ENCODE data around the gene ATXN2. TPM values are rescaled to one million over a fixed set of nuclear protein-coding genes. Genes with fewer than 3 reads are reported as not detected.
A peak's percentile ranks its signal among the peaks of the same experiment; 100 is the strongest.

ATXN2 gene
- total and polyA plus RNA-seq, 9 of the 15 experiments (the other 6 are each of a cell fraction or from before 2014, with no cell fraction given): 16.8 to 67.8 (median 29.3) TPM

DNA sequence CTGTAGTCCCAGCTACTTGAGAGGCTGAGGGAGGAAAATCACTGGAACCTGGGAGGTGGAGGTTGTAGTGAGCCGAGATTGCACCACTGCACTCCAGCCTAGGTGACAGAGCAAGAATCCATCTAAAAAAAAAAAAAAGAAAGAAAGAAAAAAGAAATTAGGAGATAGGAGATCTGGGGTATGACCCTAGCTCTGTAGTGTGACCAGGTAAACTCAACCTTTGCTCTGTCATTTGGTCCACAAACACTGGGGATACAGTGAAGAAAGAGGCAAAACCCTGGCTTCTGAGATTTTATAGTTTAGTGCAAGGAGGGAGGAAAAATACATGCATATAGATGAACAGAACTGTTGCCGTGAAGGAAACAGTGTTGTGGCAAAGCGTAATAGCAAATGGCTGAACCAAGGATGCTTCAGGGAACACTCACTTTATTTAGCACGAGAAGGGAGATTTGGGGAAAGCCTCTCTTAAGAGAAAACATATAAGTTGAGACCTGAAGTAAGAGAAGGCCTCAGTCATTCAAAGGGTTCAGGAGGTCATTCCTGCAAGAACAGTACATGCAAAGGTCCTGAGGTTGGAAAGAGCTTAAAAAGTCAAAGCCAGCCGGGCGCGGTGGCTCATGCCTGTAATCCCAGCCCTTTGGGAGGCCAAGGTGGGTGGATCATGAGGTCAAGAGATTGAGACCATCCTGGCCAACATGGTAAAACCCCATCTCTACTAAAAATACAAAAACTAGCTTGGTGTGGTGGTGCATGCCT, 29.6 kb upstream of the ATXN2 start:
- H3K4me3 ChIP-seq: no peak overlapping the region
- POLR2A ChIA-PET: interaction anchor here (0.6 to 1.1 kb wide), 3 partner anchors 8 to 22 kb away, joined by 3 to 5 read pairs (median 3); no protein-coding TSS in a partner anchor
- CTCF ChIA-PET (ENCODE audit: low intra/inter-chr PET ratio): no interaction called here
- no peak for ATAC-seq
- WGBS (ENCODE audit: insufficient coverage, low coverage, missing lambda C conversion rate): 78% methylated on average over 7 of the region's 7 CpGs
- in situ Hi-C loops (cut with MboI) (no loop called here), intact Hi-C loops (cut with micrococcal nuclease) (no loop called here)
- no peak for TF ChIP-seq TAF9B (IDR thresholded peaks at IDR 0.05; ENCODE audit: partially characterized antibody)
- no peak for TF ChIP-seq TBP (optimal IDR thresholded peaks at IDR 0.05; ENCODE audit: low read depth, low read length)
- TF ChIP-seq ELF2 (CRISPR knock-in tag; IDR thresholded peaks at IDR 0.05): no peak
- TF ChIP-seq ZFP30 (CRISPR knock-in tag; IDR thresholded peaks at IDR 0.05; ENCODE audit: borderline replicate concordance): no peak
- no peak for TF ChIP-seq E2F3 (CRISPR knock-in tag; IDR thresholded peaks at IDR 0.05)
- peak; percentile 17; the same call in 1 of the 2 replicates for TF ChIP-seq SMARCA5 (IDR thresholded peaks at IDR 0.05)
- no peak for TF ChIP-seq CBX2 (IDR thresholded peaks at IDR 0.05; ENCODE audit: insufficient read depth, low read length, poor library complexity, severe bottlenecking)
- TF ChIP-seq PHF21A (IDR thresholded peaks at IDR 0.05; ENCODE audit: borderline replicate concordance, low read depth): no peak
- no peak for TF ChIP-seq ZNF175 (CRISPR knock-in tag; IDR thresholded peaks at IDR 0.05; ENCODE audit: low read depth)
- TF ChIP-seq KDM1A (IDR thresholded peaks at IDR 0.05): 0 out of 4 replicates have a peak, but pooled peaks of 1 of the 2 experiments have one; percentile 25
- no peak for TF ChIP-seq CHCHD3 (CRISPR knock-in tag; IDR thresholded peaks at IDR 0.05)
- TF ChIP-seq, protein P1, sequence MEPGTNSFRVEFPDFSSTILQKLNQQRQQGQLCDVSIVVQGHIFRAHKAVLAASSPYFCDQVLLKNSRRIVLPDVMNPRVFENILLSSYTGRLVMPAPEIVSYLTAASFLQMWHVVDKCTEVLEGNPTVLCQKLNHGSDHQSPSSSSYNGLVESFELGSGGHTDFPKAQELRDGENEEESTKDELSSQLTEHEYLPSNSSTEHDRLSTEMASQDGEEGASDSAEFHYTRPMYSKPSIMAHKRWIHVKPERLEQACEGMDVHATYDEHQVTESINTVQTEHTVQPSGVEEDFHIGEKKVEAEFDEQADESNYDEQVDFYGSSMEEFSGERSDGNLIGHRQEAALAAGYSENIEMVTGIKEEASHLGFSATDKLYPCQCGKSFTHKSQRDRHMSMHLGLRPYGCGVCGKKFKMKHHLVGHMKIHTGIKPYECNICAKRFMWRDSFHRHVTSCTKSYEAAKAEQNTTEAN (CRISPR knock-in tag; IDR thresholded peaks at IDR 0.05): no peak
- no peak for TF ChIP-seq STAT5A (IDR thresholded peaks at IDR 0.05; ENCODE audit: borderline replicate concordance, low read length)
- 0 out of 2 replicates have a peak, but pooled peaks have one; percentile 52 for TF ChIP-seq BCOR (IDR thresholded peaks at IDR 0.05)
- no peaks in the 10 kb centered on the region for H4K20me1 ChIP-seq (replicated peaks; ENCODE audit: control insufficient read depth, insufficient read depth, low read length)
- H3K9me3 ChIP-seq (replicated peaks; ENCODE audit: control insufficient read depth, insufficient read depth, low read depth, low read length): no peaks in the 10 kb centered on the region
- no peaks in the 10 kb centered on the region for H3K27me3 ChIP-seq (ENCODE audit: control insufficient read depth in 2 of 2, insufficient read depth in 2 of 2, low read length in 2 of 2)
- H3K36me3 ChIP-seq (ENCODE audit: control insufficient read depth, insufficient read depth, low read length): no peaks in the 10 kb centered on the region
- H3K79me2 ChIP-seq (ENCODE audit: control insufficient read depth, insufficient read depth, low read length): no peaks in the 10 kb centered on the region
- H3K4me2 ChIP-seq (ENCODE audit: insufficient read depth, low read length): no peak overlapping the region
- DNase-seq (ENCODE audit: extremely low read depth in 1 of 4, low spot score in 3 of 4): no peak
- no TSS peak for BruUV-seq (replicated peaks)
- no peak overlapping the region for H3K27ac ChIP-seq (ENCODE audit: extremely low read depth, low read depth, low read length)
- no peak overlapping the region for H2AFZ ChIP-seq (ENCODE audit: low read depth, low read length)
- no peaks in the 10 kb centered on the region for H3K9me1 ChIP-seq (ENCODE audit: control insufficient read depth, insufficient read depth, low read length)
- H3K9ac ChIP-seq (ENCODE audit: insufficient read depth in 1 of 2, low read depth in 2 of 2, low read length in 2 of 2): no peak overlapping the region
- peaks cover 3 to 7% of the 10 kb centered on the region in 2 experiments; a peak in 3 of 5 replicates for H3K4me1 ChIP-seq (replicated peaks in 1 of 2; ENCODE audit: control insufficient read depth in 2 of 2, insufficient read depth in 2 of 2, low read length in 2 of 2)
- FAIRE-seq: no peak

Measured in K562 (cell line).